SIG-M5 treated with dmso at 0.1 percent for 504 hours (cell line): ENCODE measurements around the gene GABRB1.

Experiments
- DNase-seq: peaks from one replicate; lab custom pipeline; 2025; ENCODE audit not compliant: unreplicated experiment; lab: John Stamatoyannopoulos, UW

Gene GABRB1

DNA sequence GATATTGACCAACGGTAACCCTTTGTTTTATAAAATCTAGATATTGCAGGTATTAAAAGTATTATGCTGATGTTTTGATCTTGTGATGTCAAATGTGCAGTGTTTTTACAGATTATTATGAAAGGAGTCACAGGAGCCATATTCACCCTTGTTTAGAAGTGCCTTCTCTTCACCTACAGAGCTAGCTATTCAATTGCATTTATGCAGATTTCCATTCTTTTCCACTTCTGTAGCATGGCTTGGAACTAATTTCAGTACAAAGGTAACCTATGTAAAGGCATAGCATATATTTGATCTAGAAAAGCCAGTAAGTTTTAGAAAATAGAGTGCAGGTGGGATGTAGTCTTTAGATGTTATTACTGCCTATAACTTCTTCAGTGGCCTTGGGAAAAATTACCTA, 176.2 kb downstream of the GABRB1 start:
- no peak for DNase-seq

DNA sequence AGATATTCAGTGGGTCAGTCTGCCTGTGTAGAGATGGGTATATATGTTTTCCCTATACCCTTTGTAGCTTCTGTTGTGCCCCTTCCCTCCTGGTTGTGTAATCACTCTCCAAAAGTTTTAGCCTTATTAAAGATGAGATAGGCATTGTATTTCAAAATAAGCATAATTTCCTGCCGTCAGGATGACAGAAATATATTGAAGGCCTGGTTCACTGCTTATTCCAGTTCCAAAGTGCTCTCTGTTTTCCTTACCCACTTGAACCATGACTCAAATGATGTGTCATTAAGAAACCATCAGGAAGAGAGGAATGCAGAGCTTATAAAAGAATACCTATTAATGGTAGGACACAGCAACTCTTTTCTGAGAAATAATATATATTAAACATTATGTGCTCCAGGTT, 178.5 kb downstream of the GABRB1 start:
- DNase-seq, result no peak

DNA sequence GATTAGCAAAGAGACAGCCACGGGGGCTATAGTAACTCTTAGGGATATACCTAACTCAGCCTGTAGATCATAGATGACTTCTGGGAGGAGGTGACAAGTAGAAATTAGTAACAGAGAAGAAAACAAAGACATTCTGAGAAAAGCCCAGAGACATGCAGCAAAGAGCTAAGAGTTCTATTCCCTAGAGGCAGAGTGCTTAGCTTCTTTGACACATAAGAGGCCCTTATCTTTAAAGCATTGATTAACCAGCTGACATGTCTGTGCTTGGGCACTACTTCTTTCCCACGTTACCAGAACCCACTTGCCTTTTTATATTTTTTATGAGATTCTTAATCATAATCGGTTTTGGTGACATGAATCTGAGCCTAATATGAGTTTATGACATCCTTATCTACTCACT, 179.5 kb downstream of the GABRB1 start:
- DNase-seq, result no peak

DNA sequence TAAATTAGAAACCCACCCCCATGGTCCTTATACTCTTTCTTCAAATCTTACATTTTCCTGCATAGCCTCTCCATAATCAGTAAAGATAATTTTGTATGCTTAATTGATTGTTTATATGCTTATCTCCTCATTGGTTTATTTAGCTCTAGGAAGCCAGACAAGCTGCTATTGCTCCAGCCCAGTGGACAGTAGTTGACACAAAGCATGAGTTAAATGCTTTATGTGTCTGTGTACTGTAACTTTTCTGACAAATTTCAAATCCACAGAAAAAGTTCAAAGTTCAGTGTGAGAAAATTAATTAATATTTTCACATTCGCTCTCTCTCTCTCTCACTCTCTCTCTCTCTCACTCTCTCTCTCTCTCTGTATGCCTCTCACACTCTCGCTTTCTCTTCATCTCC, 181.7 kb downstream of the GABRB1 start:
- no peak for DNase-seq

DNA sequence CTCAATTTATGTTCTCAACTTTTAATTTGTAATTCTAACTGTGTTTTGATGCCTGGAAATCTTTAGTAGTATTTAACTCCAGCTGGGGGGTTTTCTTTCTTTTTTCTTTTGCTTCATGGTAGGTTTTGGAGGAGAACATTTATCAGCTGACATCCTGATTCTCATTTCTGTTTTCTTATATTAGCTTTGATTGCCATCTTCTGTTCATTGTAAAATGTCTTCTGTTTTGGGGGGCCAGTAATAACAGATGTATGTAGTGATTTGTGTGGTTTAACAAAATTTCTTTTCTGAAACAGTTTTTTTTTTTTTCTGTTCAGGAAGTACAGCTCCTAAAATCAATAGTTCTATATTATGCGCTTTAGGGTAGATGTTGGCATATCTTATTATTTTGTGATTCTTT, 182.2 kb downstream of the GABRB1 start:
- no peak for DNase-seq

DNA sequence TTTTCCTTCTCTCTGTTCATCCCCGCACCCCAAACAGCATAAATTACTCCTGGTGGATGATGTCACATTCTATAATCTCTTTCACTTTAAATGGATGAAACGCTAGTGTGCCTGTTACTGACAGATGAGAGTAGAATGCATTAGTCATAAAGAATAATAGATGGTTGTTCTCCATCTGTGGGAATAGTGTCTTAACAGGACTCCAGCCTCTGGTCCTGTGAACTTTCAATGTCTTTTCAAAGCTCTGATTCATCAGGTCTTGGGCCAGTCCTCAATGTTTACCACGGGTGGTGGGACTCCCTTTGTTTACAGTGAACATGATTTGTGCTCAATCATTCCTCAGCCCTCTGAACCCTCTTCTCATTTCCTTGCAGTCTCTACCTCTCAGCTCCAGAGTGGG, 182.6 kb downstream of the GABRB1 start:
- DNase-seq, result no peak

DNA sequence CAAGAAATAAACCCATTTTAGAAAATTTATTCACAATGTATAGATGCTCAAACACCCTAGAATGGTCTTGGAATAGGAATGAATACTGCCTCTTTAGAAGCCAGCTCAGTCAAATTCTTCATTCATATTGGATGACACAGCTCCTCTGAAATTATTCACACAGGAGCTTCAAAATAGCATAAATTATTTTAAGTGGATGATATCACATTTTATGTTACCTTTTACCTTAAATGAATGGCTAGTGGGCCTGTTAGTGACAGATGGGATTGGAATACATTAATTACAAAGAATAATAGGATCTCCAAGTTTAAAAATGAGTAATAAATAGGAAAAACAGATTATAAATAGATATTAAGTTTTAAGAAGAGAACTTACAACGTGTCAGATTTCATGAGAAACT, 184.4 kb downstream of the GABRB1 start:
- DNase-seq, result no peak

DNA sequence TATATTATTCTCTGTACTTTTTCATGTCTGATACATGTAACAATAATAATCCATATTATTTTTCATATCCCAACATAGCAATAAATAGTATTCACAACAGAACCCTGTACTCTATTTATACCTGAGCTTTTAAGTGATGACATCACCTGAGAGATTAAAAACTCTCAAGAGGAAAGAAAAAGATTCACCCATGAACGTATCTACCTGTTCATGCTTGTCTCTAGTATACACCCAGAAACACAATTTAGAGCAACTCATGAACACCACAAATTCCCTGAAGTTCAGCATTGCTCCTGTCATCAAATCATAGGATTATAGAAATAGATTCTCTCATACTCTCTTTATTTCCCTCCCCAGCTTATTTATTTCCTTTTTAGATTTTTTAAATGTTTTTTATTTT, 185.9 kb downstream of the GABRB1 start:
- no peak for DNase-seq

DNA sequence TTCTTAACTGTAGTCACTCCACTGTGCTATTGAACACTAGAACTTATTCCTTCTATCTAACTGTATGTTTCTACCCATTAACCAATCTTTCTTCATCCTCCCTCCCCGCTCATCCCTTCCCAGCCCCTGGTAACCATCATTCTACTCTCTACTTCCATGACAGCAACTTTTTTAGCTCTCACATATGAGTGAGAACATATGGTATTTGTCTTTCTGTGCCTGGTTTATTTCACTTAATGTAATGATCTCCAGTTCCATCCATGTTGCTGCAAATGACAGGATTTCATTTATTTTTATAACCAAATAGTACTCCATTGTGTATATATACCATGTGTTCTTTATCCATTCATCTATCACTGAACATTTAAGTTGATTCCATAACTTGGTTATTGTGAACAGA, 186.5 kb downstream of the GABRB1 start:
- DNase-seq, result no peak

DNA sequence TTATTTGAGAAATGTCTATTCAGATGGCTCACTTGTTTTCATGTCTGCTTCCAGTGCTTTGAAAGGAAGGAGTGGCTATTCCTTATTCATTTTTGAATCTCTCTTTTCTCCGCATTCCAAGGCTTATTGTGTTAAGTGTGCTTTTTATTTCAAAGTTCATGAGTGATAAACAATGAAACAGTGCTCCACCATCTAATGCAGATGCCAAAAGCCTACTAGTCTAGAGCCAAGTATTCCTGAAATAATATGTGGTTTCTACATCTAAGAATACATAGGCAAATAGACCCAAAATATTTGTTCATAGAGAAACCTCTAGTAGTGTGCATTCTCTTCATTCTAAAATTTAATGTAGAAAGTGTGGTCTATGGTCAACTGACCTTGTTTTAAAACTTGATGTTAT, 187.3 kb downstream of the GABRB1 start:
- no peak for DNase-seq

DNA sequence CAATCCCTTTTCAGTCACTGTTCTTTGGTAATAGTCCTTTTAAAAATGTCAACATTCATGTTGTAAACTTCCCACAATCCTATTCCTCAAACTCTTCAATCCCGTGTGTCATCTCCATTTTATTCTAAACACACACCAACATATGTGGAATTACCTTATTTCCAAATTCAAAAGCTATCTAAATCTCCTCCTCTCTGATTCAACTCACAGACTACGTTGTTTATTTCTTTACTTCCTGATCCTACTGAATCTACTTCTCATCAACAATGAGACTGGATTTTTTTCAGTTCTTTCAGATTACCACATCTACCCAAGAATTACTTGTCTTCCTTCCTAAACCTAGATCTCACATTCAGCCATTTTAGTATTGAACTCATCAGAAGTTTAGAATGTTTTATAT, 188.2 kb downstream of the GABRB1 start:
- DNase-seq, result no peak

DNA sequence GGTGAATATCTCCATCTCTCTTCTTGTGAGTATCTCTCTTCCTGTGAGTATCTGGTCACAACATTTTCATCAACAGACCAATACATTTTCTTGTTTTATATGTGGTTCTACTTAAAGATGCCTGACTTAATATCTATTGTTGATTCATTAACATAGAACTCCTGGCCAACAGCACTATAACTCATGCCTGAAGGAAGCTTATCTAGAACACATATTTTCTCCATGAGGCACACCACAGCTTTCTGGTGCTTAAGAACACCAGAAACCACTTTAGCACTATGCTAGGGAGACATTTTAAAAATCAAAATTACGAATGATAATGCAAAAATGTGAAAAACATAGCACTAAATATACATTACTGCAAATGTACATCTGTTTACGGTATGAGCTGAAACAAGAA, 190.4 kb downstream of the GABRB1 start:
- DNase-seq, result no peak

DNA sequence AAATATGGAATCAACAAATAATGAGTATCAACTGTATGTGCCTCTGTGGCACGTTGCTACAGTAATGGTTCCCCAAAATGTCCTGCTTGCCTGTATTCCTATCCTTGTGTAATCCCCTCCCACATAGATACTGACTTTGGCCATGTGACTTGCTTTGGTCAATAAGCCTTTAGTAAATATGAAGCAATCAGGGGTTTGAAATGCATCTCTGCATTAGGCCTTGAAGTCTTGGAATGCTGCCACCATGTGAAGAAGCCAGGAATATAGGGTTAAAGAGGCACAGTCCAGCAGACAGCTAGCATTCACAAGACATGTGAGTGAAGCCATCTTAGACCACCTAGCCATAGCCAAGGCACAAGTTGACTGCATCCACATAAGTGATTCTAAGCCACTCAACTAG, 190.9 kb downstream of the GABRB1 start:
- no peak for DNase-seq

DNA sequence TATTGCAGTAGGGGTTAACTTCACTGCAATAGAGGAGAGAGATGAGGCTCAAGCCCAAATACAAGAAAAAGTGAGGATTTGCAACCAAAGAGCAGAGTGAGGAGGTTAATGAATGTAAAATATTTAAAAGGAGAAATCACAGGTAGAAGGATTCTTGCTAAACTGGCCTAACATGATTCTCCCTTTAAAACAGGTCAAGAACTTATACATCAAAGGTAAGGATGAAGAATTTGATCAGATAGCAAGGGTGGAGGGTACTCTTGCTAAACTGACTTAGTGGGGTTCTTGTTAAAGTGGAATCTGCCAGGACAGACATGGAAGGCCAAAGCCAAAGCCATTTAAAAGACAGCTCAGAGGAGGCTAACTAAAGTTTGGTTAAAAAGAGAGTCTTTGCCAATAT, 193.0 kb downstream of the GABRB1 start:
- DNase-seq, result no peak

DNA sequence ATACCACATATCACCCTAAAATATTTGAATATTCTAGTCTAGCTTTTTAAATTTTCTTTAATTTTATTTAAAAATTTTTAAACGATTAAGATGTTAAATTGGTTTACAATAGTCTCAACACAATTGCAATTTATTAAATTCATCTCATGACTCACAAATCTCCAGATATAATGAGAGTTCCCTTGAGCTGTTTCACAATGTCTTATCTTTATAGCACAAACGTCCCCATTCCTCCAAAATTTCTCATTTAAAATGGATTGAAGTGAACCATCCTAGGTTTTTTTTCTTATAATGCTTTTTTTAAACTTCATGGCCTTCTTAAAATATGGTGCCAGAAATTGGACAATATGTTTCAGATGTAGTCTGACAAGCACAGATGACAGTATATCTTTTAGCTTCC, 204.4 kb downstream of the GABRB1 start:
- DNase-seq, result no peak

DNA sequence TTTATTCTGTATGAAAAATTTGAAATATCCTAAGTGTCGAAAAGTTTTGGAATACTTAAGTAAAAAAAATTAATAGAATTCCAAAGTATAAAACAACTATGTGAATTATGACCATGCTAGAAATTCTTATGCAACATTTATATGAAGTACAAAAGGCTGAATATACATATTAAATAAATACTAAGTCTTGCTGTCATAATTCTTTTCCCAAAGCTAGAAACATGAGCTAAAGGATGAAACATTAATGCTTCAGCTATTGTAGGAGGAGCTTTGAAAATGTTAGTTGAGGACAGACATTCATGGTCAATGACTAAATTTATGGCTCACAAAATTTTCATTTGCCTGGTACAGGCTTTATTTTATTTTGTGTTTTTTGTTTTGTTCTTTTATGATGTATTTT, 207.3 kb downstream of the GABRB1 start:
- no peak for DNase-seq

DNA sequence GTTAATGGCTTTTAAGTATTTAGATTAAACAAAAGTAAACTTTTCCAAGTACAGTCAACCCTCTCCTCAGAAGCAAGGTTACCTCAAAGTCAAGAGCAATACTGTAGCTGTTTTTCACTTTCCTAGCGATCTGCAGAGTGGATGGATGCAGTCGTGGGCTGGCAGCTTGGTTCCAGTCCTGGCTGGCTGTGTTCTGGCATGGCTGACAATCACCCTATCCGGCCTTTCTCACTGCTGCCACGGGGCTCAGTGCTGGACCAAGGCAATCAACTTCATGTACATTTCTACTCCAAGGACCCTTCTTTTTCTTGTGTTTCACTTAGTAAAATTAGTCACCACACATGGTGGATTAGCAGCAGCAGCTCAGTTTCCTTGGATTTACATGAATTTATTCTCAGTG, 208.3 kb downstream of the GABRB1 start:
- no peak for DNase-seq

DNA sequence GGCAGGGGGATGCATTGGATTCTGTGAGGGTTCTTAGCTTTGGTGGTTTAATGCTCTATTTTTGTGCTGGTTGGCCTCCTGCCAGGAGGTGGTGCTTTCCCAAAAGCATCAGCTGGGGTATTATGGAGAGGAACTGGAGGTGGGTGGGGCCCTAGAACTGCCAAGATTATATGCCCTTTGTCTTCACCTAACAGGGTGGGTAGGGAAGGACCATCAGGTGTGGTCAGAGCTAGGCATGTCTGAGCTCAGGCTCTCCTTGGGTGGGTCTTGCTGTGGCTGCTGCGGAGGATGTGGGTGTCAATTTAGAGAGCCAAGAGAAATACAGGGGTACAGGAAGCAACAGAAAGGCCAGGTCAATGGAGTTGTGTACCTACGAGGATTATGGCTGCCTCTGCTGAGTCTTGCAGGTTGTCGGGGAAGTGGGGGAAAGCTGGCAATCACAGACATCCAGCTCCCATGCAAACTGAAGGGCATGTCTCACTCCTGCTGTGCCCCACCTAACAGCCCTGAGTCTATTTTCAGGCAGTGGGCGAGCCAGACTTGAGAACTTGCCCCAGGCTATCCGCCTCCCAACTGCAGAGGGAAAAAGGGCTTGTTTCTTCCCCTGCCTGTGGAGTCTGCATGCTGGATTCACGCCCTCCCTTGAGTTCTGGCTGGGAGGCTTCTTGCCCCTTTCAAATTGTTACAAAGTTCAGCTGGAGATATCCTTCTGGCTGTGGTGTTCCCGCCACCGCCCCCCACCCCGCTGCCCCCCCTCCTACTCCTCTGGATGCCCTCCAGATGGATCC, 220.2 kb downstream of the GABRB1 start:
- no peak for DNase-seq

DNA sequence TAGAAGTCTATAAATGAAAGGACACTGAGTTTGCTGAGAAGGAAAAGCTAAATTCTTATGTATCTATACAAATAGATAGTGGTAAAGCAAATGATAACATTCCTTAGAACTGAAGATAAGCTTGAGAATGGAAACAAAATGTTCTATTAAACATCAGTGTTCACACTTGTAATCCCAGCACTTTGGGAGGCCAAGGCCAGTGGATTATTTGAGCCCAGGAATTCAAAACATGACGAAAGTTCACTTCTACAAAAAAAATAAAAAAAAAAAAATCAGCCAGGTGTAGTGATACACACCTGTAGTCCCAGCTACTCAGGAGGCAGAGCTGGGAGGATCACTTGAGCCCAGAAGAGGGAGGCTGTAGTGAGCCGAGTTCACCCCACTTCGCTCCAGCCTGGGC, 232.4 kb downstream of the GABRB1 start:
- no peak for DNase-seq

DNA sequence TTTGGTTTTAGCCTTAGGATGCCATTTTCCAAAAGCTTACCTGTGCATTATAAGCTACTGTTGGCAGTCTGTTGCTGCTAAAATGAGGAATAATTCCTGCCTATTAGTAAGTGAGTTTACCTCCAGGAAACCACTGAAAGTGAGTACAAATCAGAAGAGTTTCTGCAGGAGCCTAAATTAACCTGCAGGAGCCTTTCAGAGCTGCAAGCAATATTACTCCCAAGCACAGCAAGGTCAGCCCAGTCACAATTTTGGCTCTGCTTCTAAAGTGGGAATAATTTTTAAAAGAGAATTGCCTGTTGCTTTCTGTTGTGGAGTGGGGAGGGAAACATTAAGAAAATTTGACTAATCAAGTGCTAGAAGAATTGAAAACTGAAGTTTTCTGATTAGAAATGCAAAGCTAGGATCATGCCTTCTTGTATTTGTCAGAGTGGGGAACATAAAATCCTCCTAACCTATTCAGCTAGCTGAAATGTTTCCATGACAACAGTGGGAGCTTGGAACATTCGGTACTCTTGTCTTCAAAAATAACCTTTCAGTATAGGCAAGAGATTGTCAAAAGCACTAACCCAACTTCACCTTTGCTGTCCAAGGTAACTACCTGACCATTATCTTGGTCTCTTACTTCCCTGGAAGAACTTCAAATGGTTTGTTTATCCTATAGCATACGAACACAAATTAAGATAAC, 239.0 kb downstream of the GABRB1 start:
- DNase-seq, result no peak

DNA sequence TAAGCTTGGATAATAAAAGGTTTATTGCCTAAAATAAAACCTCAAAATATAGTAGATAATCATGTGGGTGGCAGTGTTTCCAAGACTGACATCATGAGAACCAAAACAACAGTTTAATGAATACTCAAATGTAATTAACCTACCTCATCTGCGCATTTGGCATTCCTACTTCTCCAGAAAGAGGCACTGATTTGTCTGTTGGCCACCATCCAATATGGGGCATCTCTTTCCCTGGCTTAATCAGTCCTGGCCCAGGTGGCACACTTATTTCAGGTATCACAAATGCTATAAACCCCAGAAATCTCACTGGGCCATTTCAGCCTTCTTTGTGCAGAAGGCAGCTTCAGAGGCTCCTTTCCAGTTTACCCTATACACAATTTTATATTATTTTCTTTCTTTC, 239.9 kb downstream of the GABRB1 start:
- DNase-seq, result no peak

DNA sequence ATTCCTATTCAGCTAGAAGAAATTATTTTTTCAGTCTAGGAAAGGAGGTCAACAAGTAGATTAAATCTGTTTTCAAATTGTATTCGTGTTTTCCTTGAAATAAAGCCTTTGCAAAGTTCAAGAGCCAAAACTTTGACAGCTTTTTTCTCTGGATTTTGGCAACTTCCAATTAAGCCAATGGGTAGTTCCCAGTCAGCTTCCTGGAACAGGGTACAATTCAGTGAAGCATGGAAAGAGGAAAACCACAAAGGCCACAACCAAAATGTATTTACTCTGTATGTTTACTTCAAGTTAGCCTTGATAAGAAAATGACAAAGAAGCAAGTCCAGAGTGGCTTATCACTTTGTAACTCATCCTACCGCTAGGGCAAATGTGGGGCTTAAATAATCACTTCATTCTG, 243.5 kb downstream of the GABRB1 start:
- DNase-seq, result no peak

DNA sequence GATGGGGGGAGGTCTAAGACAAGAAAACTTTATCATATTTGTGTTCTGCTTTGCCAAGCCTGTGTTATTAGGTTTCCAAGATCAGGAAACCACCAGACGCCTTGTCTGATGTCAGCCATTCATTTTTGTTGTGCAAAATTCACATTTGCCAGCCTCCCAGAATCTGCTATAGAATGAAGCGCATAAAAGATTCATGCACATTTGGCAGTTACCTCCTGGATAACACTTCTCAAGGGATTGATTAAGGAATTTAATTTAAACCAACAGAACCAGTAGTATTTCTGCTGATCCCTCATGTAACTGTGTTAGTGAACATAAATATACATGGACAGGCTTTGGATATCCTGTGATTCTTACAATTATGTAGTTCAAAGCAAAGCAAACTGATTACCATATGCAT, 244.2 kb downstream of the GABRB1 start:
- no peak for DNase-seq
